GM23338 (cell line): ENCODE measurements around the gene DSCAML1.

Experiments used
- CREB1 ChIP-seq: fragments of 250-450 bp; sonication (Bioruptor Pico); IDR thresholded peaks from 2 replicates; pipeline ENCODE4 v1.5.0; 2020; ENCODE audit warnings: low read depth, mild to moderate bottlenecking, moderate library complexity
- POLR2AphosphoS5 ChIP-seq: IDR thresholded peaks from 2 replicates; pipeline ENCODE4 v1.6.1; 2016; ENCODE audit warnings: antibody characterized with exemption, low read depth
- TF ChIP-seq, protein P1 (sequence below), 2 experiments: fragments of 200-600 bp in 1 of 2; sonication (generic) in 1 of 2; conservative IDR thresholded peaks; 2 replicates each; pipeline versions ENCODE4 v1.5.1 to v1.6.1; 2016 to 2017; ENCODE audit warnings: antibody characterized with exemption in 2 of 2, low read depth in 2 of 2, mild to moderate bottlenecking in 2 of 2, moderate library complexity in 1 of 2
- TF ChIP-seq, protein P2 (sequence below): IDR thresholded peaks from 2 replicates; pipeline ENCODE4 v1.6.1; 2016; ENCODE audit warnings: antibody characterized with exemption

DNA sequence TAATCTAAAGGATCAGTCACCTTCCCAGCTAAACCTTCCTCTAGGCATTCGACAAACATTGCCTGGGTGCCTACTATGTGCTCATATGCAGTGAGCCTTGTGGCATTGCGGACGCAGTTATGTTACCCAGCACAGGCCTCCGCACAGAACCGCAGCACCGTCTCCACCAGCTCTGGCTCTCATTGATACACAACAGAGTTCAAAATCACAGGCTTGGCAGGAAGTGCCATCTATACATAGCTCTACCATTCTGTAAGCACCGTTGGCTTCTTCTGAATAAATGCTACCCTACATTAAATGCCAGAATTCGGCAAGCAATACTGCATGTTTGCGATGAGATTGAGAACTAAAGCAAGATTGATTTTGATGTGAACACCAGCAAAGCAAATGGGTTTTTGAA lies 31.0 kb downstream of the DSCAML1 start:
- TF ChIP-seq, protein P1, sequence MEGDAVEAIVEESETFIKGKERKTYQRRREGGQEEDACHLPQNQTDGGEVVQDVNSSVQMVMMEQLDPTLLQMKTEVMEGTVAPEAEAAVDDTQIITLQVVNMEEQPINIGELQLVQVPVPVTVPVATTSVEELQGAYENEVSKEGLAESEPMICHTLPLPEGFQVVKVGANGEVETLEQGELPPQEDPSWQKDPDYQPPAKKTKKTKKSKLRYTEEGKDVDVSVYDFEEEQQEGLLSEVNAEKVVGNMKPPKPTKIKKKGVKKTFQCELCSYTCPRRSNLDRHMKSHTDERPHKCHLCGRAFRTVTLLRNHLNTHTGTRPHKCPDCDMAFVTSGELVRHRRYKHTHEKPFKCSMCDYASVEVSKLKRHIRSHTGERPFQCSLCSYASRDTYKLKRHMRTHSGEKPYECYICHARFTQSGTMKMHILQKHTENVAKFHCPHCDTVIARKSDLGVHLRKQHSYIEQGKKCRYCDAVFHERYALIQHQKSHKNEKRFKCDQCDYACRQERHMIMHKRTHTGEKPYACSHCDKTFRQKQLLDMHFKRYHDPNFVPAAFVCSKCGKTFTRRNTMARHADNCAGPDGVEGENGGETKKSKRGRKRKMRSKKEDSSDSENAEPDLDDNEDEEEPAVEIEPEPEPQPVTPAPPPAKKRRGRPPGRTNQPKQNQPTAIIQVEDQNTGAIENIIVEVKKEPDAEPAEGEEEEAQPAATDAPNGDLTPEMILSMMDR (conservative IDR thresholded peaks at IDR 0.05; ENCODE audit: low read depth in 2 of 2): no peak
- TF ChIP-seq, protein P2, sequence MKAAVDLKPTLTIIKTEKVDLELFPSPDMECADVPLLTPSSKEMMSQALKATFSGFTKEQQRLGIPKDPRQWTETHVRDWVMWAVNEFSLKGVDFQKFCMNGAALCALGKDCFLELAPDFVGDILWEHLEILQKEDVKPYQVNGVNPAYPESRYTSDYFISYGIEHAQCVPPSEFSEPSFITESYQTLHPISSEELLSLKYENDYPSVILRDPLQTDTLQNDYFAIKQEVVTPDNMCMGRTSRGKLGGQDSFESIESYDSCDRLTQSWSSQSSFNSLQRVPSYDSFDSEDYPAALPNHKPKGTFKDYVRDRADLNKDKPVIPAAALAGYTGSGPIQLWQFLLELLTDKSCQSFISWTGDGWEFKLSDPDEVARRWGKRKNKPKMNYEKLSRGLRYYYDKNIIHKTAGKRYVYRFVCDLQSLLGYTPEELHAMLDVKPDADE: no peak
- TF ChIP-seq POLR2AphosphoS5: no peak
- no peak for TF ChIP-seq CREB1 (CRISPR knock-in tag)
